HepG2 (cell line): Measurements from ENCODE around the gene MCF2L. TPM values are rescaled to one million over a fixed set of nuclear protein-coding genes. Genes with fewer than 3 reads are reported as not detected.
A peak's percentile ranks its signal among the peaks of the same experiment; 100 is the strongest.

Experiments
- CEBPB ChIP-seq: IDR thresholded peaks from 2 replicates; pipeline ENCODE4 v1.6.1; 2011; ENCODE audit warnings: low read depth, low read length, improper control_type of control experiment, borderline replicate concordance
- EZH2 ChIP-seq: conservative IDR thresholded peaks from 2 replicates; pipeline ENCODE4 v1.6.1; 2012; ENCODE audit warnings: mild to moderate bottlenecking, low read depth, low read length, moderate library complexity
- FOXA1 ChIP-seq, 2 experiments: fragments of 450-650 bp in 1 of 2; sonication (generic) in 1 of 2; formaldehyde crosslinking in 1 of 2; IDR thresholded peaks; 2 replicates each; pipeline versions ENCODE4 v1.4.0 to v1.6.1; 2016 to 2020; ENCODE audit warnings: missing genetic modification reagents in 1 of 2
- KLF11 ChIP-seq: IDR thresholded peaks from 2 replicates; pipeline ENCODE4 v1.6.1; 2016; ENCODE audit warnings: missing compliant biosample characterization
- NCOA2 ChIP-seq: sonication (generic); formaldehyde crosslinking; IDR thresholded peaks from 2 replicates; pipeline ENCODE4 v1.8.0; 2022; ENCODE audit warnings: inconsistent platforms
- NCOR1 ChIP-seq: fragments of 200-600 bp; sonication (generic); IDR thresholded peaks from 2 replicates; pipeline ENCODE4 v1.7.0; 2017; ENCODE audit warnings: antibody characterized with exemption, low read length, borderline replicate concordance
- NFIB ChIP-seq: sonication (generic); formaldehyde crosslinking; IDR thresholded peaks from 2 replicates; pipeline ENCODE4 v1.9.0; 2021; ENCODE audit warnings: missing genetic modification reagents, mild to moderate bottlenecking, borderline replicate concordance
- SAFB2 ChIP-seq: sonication (generic); formaldehyde crosslinking; IDR thresholded peaks from 2 replicates; pipeline ENCODE4 v1.5.1; 2020; ENCODE audit warnings: missing genetic modification reagents, low read depth, mild to moderate bottlenecking, borderline replicate concordance
- SETDB1 ChIP-seq: sonication (generic); formaldehyde crosslinking; IDR thresholded peaks from 2 replicates; pipeline ENCODE4 v1.5.1; 2020; ENCODE audit warnings: missing genetic modification reagents, mild to moderate bottlenecking, borderline replicate concordance
- SOX5 ChIP-seq: IDR thresholded peaks from 2 replicates; pipeline ENCODE4 v1.6.1; 2016; ENCODE audit warnings: borderline replicate concordance
- XBP1 ChIP-seq: sonication (generic); formaldehyde crosslinking; IDR thresholded peaks from 2 replicates; pipeline ENCODE4 v1.5.0; 2020; ENCODE audit warnings: missing genetic modification reagents
- ZNF792 ChIP-seq: IDR thresholded peaks from 2 replicates; pipeline ENCODE4 v1.6.1; 2016
- polyA plus RNA-seq, 8 experiments: library from polyadenylated mRNA; depleted of rRNA in 3 of 8; stranded (reverse) in 7 of 8; unstranded in 1 of 8; fragments of >200 nt; fragmentation: Illumina TruSeq in 4 of 8; extraction: Trizol in 4 of 8; gene quantifications; 2 replicates each; pipeline versions ENCODE4 v1.2.1 to v1.2.3, GENCODE V29; 2011 to 2016; ENCODE audit warnings: low read depth in 4 of 8, missing spikeins in 1 of 8, mixed read lengths in 1 of 8; ENCODE audit not compliant: insufficient read depth in 1 of 8
- total RNA-seq, 5 experiments: library from RNA; depleted of rRNA; stranded (reverse); fragments of >200 nt; fragmentation: Illumina TruSeq; extraction: Trizol; gene quantifications; 2 replicates each; pipeline ENCODE4 v1.2.3, GENCODE V29; 2016; ENCODE audit warnings: low read depth in 1 of 5
- TF ChIP-seq, protein P1 (sequence below): IDR thresholded peaks from 2 replicates; pipeline ENCODE4 v1.6.1; 2016; ENCODE audit warnings: mild to moderate bottlenecking
- TF ChIP-seq, protein P2 (sequence below), 2 experiments: fragments of 450-650 bp in 1 of 2; sonication (generic) in 1 of 2; formaldehyde crosslinking; IDR thresholded peaks; 2 replicates each; pipeline versions ENCODE4 v1.5.0 to v1.8.0; 2020 to 2022; ENCODE audit warnings: mild to moderate bottlenecking in 1 of 2, missing genetic modification reagents in 1 of 2
- TF ChIP-seq, protein P3 (sequence below): sonication (generic); formaldehyde crosslinking; IDR thresholded peaks from 2 replicates; pipeline ENCODE4 v1.4.0; 2020; ENCODE audit warnings: mild to moderate bottlenecking, low read depth, missing genetic modification reagents
- TF ChIP-seq, protein P4 (sequence below), 2 experiments: sonication (generic) in 1 of 2; formaldehyde crosslinking in 1 of 2; IDR thresholded peaks; 2 replicates each; pipeline versions ENCODE4 v1.4.0 to v1.6.1; 2018 to 2020; ENCODE audit warnings: missing genetic modification reagents in 2 of 2, borderline replicate concordance in 1 of 2, low read depth in 1 of 2, mild to moderate bottlenecking in 1 of 2, missing biosample characterization in 1 of 2
- TF ChIP-seq, protein P5 (sequence below): sonication (generic); formaldehyde crosslinking; IDR thresholded peaks from 2 replicates; pipeline ENCODE4 v1.5.0; 2020; ENCODE audit warnings: mild to moderate bottlenecking, missing genetic modification reagents, borderline replicate concordance
- TF ChIP-seq, protein P6 (sequence below): IDR thresholded peaks from 2 replicates; pipeline ENCODE4 v1.6.1; 2016

Gene MCF2L
- total and polyA plus RNA-seq, 2 of the 13 experiments (the other 11 are each of a cell fraction or from before 2014, with no cell fraction given) = 19.4 to 28.4 TPM

DNA sequence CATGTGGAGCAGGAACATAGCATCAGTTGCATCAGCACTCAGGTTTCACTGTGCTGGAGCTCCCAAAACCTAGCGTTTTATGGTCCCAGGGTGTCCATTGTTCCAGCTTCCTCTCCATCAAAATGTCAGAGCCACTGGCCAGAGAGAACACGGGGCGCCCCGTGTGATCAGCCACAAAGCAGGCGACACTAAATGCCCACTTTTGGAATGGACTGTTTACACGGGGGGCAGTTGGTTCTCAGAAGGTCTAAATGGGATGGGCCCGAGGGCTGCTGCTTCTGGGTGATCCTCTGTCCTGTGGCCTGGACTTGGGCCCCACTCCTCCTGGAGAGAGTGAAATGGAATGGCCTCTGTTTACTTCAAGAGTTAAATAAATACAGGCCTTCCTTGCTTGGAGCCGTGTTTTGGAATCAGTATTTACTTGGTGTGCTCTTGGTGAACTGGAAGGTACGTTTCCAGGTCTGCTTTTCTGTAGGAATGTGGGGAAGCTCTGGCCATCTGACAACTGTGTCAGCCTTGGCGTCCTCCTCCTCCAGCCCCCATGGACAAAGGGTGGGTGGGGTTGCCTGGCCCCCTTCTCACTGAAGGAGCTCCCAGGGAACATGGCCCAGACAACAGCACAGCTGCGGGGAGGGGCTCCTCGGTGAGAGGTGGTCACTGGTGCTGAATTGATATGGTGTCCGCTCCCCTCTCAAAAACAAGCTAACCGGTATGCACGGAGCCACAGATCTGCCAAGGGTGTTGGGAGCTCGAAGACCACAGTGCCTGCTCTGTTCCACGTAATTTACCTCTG lies 16.1 kb upstream of the MCF2L start (continued):
- TF ChIP-seq SOX5 (CRISPR knock-in tag) (peak; percentile 66; the same call in 1 of the 2 replicates), KLF11 (no peak), SAFB2 (CRISPR knock-in tag) (no peak), NCOA2 (CRISPR knock-in tag) (peak; percentile 70), XBP1 (no peak), NFIB (CRISPR knock-in tag) (no peak), ZNF792 (CRISPR knock-in tag) (no peak; the same call in 1 of the 2 replicates), NCOR1 (peak; percentile 13; the same call in 1 of the 2 replicates), CEBPB (no peak), FOXA1 (IDR thresholded peaks at IDR 0.05) (no peak), FOXA1 (CRISPR knock-in tag; IDR thresholded peaks at IDR 0.05) (peak; percentile 89), SETDB1 (CRISPR knock-in tag) (no peak), EZH2 (no peak)
- TF ChIP-seq, protein P1, sequence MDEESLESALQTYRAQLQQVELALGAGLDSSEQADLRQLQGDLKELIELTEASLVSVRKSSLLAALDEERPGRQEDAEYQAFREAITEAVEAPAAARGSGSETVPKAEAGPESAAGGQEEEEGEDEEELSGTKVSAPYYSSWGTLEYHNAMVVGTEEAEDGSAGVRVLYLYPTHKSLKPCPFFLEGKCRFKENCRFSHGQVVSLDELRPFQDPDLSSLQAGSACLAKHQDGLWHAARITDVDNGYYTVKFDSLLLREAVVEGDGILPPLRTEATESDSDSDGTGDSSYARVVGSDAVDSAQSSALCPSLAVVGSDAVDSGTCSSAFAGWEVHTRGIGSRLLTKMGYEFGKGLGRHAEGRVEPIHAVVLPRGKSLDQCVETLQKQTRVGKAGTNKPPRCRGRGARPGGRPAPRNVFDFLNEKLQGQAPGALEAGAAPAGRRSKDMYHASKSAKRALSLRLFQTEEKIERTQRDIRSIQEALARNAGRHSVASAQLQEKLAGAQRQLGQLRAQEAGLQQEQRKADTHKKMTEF (CRISPR knock-in tag) = peak; percentile 47; the same call in 1 of the 2 replicates
- TF ChIP-seq, protein P2, sequence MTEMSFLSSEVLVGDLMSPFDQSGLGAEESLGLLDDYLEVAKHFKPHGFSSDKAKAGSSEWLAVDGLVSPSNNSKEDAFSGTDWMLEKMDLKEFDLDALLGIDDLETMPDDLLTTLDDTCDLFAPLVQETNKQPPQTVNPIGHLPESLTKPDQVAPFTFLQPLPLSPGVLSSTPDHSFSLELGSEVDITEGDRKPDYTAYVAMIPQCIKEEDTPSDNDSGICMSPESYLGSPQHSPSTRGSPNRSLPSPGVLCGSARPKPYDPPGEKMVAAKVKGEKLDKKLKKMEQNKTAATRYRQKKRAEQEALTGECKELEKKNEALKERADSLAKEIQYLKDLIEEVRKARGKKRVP (CRISPR knock-in tag; IDR thresholded peaks at IDR 0.05) = peak in 1 of 2 experiments; percentile 68; a peak in 2 of 4 replicates
- TF ChIP-seq, protein P3, sequence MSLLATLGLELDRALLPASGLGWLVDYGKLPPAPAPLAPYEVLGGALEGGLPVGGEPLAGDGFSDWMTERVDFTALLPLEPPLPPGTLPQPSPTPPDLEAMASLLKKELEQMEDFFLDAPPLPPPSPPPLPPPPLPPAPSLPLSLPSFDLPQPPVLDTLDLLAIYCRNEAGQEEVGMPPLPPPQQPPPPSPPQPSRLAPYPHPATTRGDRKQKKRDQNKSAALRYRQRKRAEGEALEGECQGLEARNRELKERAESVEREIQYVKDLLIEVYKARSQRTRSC (CRISPR knock-in tag) = 0 out of 2 replicates have a peak, but pooled peaks have one; percentile 36
- TF ChIP-seq, protein P4, sequence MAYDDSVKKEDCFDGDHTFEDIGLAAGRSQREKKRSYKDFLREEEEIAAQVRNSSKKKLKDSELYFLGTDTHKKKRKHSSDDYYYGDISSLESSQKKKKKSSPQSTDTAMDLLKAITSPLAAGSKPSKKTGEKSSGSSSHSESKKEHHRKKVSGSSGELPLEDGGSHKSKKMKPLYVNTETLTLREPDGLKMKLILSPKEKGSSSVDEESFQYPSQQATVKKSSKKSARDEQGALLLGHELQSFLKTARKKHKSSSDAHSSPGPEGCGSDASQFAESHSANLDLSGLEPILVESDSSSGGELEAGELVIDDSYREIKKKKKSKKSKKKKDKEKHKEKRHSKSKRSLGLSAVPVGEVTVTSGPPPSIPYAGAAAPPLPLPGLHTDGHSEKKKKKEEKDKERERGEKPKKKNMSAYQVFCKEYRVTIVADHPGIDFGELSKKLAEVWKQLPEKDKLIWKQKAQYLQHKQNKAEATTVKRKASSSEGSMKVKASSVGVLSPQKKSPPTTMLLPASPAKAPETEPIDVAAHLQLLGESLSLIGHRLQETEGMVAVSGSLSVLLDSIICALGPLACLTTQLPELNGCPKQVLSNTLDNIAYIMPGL (CRISPR knock-in tag; IDR thresholded peaks at IDR 0.05; ENCODE audit: borderline replicate concordance in 1 of 2, low read depth in 1 of 2) = peak in 1 of 2 experiments; percentile 14; a peak in 2 of 4 replicates
- TF ChIP-seq, protein P5, sequence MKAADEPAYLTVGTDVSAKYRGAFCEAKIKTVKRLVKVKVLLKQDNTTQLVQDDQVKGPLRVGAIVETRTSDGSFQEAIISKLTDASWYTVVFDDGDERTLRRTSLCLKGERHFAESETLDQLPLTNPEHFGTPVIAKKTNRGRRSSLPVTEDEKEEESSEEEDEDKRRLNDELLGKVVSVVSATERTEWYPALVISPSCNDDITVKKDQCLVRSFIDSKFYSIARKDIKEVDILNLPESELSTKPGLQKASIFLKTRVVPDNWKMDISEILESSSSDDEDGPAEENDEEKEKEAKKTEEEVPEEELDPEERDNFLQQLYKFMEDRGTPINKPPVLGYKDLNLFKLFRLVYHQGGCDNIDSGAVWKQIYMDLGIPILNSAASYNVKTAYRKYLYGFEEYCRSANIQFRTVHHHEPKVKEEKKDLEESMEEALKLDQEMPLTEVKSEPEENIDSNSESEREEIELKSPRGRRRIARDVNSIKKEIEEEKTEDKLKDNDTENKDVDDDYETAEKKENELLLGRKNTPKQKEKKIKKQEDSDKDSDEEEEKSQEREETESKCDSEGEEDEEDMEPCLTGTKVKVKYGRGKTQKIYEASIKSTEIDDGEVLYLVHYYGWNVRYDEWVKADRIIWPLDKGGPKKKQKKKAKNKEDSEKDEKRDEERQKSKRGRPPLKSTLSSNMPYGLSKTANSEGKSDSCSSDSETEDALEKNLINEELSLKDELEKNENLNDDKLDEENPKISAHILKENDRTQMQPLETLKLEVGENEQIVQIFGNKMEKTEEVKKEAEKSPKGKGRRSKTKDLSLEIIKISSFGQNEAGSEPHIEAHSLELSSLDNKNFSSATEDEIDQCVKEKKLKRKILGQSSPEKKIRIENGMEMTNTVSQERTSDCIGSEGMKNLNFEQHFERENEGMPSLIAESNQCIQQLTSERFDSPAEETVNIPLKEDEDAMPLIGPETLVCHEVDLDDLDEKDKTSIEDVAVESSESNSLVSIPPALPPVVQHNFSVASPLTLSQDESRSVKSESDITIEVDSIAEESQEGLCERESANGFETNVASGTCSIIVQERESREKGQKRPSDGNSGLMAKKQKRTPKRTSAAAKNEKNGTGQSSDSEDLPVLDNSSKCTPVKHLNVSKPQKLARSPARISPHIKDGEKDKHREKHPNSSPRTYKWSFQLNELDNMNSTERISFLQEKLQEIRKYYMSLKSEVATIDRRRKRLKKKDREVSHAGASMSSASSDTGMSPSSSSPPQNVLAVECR = peak; percentile 51; the same call in 1 of the 2 replicates
- TF ChIP-seq, protein P6, sequence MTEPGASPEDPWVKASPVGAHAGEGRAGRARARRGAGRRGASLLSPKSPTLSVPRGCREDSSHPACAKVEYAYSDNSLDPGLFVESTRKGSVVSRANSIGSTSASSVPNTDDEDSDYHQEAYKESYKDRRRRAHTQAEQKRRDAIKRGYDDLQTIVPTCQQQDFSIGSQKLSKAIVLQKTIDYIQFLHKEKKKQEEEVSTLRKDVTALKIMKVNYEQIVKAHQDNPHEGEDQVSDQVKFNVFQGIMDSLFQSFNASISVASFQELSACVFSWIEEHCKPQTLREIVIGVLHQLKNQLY = peak; percentile 52; the same call in 1 of the 2 replicates
